HuH-7 (cell line): ENCODE data around the gene USH2A.

ENCODE experiments used
- DNase-seq: peaks from one replicate; pipeline ENCODE4 v3.0.0; 2011; ENCODE audit warnings: low spot score

Gene USH2A

DNA sequence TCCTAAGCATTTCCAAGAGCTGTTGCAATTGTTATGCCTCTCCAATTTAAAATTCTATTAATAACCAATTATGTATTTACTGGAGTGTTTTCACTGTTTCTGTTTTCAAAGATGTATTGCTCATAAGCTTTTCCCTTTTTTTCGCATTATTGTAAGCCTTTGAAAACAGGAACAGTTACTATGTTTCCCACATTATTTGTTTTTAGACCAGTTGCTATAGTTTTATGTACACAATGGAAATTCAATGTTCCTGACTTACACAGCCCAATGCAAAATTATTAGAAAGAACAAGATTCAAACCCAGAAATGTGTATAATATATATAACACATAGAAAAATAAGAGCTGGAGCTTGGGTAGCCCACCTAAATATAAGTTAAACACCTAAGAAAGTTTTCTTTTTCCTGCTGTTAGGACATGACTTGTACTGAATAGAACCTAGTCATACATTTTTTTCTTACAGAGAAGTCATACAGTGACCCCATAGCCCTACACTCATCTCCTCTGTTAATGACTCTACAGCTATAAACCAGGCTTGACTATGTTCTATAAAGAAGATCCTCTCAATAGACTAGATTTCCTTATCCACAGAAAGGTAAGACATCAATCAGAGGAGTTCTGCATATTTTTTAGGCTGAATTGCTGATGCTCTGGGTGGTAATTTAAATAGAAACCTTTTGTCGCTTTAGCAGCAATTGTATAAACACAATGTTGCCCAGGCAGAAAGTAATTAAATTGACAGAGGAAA, 299.6 kb downstream of the USH2A start:
- DNase-seq, result no peak

DNA sequence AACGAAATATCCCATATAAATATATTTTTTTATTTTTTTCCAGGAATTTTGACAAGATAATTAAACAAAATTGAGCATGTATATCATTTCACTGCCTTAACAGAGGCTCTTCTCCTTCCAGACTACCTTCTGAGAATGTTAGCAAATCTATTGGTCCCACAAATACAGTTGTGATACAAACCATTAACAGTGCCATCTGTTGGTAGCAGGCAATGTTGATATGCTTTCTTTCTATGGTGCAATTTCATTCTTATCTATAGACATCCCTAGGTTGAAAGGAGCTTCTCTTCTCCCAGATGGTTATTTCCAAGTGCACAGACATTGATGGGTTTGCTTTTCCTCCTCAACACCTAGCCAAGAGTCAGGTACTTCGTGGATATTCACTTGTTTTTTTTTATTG, 303.6 kb downstream of the USH2A start:
- peak; percentile 23 for DNase-seq

DNA sequence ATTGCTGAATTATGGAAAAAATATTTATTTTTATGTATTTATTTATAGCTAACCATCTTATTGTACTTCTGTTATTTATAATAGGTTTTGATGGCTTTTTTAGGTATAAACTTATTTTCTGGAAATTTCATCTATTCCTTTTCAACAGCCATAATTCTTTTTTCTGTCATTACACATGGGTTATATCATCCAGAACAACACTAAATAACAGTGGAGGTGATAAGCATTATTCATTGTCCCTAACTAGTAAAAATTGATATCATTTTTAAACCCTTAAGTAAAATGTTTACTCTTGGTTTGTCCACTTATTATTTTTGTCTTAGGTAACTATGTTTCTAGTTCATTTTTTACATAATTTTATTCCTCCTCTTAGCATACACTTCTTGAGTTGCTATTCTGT, 309.1 kb downstream of the USH2A start:
- DNase-seq, result no peak

DNA sequence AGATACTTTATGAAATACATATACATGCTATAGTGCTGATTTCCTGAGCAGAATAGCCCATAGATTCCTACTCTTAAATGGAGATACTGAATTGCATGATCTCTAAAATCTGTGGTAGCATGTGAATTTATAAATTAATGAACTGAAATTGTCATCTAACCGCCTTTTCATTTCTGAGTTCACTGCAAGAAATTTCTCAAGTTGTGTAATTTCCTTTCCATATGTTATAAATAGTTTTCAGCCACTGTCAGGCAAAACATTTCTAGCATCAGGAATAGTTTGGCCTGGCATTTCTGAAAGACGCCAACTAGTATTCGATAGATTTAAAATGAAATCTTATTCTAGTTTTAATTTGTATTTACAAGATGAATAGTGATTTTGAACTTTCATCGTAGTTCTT, 310.1 kb downstream of the USH2A start:
- no peak for DNase-seq

DNA sequence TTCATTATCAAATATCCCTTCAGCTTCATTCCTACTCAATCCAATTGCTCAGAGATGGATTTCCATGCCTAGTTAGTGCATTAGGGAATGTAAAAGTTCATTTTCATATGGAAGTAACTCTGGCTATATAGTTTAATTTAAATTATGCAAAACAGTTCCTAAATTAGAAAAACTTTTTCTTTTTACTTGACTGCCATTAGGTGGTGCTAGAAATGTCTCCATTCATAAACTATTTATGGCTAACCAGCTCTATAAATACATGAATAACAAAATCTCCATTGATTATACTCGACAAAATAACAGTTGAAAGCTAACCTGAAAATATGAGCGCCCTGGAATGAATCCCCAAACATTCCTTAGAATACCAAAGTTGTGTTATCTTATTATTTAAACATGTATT, 311.4 kb downstream of the USH2A start:
- DNase-seq, result no peak

GRCh38 chr1:216095400-216095799, 327.8 kb downstream of the USH2A start:
- no peak for DNase-seq

DNA sequence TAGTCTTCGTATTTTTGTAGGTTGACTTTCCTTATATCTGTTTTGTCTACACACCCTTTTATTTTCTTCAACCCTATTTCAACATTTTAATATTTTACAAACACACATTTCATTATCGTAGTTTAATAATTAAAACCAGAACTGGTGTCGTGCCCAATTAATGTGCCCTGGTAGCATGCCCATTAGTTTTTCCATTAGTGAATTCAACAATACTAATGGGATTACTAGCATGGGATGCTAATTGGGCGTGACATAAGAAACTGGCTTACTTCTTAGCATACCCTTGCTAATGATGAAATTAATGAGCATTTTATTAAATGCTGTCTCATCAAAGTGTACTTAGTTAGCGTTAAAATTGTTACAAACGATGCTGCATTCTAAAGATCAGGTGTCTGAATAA, 332.7 kb downstream of the USH2A start:
- no peak for DNase-seq

DNA sequence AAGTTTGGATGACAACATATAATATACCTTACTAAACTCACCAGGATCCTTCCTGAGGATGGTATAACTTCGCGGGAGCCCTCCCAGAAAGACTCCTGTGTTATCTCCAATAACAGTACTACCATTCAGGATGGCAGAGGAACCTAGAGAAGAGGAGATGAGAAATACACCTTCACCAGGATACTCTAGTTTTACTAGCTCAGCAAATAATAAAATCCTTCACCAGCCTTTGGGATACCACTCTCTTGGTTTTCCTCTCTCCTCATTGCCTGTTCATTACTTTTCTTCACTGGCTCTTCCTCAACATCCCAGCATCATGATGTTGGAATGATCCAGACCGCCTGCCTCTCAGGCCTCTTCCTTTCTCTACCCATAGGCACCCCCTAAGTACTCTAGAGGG, 336.6 kb downstream of the USH2A start:
- no peak for DNase-seq

DNA sequence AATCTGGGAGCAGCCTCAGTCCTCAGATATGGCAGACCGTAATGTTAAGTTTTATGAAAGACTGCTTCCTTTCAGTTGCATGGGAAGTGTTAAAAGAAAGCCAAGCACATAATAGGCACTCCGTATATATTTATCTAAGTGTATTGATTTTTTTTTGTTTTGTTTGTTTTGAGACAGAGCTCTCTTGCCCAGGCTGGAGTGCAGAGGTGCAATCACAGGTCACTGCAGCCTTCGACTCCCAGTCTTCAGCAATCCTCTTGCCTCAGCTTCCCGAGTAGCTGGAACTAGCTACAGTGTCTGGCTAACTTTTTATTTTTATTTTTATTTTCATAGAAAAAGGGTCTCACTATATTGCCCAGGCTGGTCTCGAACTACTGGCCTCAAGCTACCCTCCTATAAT, 341.8 kb downstream of the USH2A start:
- no peak for DNase-seq

- peak; percentile 28 for DNase-seq
These were observed 346.5 kb downstream of the USH2A start for GRCh38 chr1:216076751-216077150.

DNA sequence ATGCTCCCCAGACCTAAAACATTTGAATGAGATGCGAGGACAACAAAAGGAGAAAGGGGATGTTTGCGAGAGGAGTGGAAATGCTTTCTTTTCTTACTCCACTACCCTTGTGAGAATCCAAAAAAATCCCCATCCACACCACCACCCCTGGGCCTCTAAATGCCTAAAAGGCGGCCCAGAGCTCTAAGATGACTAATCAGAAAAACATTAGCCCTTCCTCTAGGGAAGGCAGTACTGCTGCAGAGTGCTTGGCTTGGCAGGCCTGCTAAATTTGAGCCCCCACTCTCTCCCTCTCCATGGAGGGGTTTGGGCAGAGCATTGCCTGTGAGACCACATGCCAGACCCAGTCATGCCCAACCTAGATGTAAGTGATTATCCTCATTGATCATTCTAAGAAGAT, 347.9 kb downstream of the USH2A start:
- DNase-seq, result no peak

DNA sequence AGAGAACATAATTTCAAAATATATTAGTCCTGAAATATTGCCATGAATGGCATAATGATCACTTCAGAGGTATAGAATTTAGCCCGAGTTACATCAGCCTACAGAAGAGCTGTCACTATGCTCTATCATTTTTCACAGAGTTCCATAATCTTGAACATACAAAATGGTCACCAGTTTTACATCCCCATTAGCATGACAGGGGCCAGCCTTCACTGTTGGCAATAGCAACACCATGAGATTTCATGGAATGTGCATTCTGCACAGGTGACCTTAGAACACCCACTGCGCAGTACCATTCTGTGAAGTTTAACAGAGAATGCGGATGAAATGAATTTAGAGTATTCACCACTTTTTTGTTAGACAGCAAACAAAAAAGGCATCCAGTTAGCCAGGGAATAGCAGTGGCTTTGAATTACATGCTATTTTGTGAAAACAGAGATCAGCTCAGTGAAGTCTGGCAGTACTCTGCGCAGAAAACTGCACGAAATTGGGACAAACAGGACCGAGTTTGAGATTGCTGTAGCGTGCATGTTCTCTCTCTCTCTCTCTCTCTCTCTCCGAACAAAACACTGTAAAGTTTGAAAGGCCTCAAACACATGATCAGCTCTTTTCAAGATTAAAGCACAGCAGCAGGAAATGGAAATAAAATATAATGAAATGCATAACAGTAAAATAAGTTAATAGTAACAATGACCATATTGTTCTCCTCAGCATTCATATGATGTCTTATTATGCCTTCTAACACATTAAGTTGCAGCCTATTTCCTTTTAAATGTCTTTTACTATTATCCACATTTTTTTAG, 349.3 kb downstream of the USH2A start:
- no peak for DNase-seq

DNA sequence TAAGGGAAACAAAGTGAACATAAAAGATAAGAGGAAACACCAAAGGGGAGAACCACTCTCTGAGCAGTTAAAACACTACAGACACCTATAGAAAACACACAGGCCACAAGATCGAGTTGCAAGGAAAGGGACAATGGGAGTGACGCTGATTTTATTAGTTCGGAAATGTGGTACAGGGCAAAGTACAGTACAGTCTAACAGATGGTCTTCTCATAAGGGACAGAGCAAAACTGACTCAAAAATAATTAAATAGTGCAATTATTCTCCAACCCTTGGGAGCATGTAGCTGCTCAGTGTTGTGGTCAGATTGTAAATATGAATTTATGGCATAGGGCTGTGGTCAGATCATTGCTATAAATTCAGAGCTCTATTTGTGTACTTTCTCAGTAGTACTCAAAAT, 352.0 kb downstream of the USH2A start:
- DNase-seq, result no peak

- DNase-seq, result no peak
These were observed 358.6 kb downstream of the USH2A start for GRCh38 chr1:216064643-216065042.

DNA sequence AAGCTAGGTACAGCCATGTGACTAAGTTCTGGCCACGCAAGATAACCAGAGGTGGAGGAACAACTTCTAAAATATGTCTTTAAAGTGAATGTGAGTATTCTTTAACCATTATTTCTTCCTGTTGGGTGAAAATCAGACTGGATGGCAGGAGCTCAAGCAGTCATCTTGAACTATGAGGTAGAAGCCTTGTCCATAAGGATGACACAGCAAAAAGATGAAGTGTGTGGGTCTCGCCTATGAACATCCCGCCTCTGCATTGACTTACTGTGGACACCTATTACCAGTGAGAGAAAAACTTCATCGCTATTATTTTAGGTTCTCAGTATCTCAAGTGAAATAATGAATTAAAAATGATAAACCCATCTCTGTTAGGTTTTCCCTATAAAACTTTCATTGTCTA, 365.3 kb downstream of the USH2A start:
- no peak for DNase-seq

DNA sequence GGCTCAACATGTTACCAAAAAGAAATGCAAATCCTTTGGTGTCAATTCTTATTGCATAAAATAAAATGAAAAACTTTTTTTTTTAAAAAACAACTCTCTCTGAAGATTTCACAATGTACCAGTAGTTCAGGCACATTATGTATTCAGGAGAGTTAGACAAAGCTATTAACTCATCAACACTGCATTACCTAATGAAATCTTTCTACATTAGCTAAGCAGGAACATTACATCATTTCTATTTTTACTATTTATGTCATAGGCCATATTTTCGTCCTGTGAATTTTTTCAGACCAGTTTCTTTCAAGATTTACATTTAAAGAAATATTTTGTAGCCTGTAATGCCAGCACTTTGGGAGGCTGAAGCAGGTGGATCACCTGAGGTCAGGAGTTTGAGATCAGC, 366.2 kb downstream of the USH2A start:
- DNase-seq, result no peak

DNA sequence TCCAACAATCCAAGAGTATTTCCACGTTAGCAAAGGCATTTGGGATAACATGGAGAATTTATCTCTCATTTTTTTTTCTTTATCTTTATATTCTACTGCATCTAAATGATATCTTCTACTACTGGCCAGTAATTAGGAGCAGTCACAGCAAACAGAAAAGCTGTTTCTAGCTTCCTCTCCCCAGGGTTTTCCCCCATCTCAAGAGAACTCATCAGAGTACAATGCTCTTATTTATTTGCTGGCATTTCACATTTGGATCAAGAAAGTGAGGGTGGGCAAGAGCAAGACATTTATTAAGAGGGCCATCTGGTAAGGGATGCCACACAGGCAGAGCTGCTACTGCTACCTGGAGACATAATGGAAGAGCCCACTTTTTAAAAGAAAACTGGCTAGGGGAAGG, 368.2 kb downstream of the USH2A start:
- no peak for DNase-seq

- DNase-seq, result no peak
These were observed 368.6 kb downstream of the USH2A start for GRCh38 chr1:216054600-216054999.

DNA sequence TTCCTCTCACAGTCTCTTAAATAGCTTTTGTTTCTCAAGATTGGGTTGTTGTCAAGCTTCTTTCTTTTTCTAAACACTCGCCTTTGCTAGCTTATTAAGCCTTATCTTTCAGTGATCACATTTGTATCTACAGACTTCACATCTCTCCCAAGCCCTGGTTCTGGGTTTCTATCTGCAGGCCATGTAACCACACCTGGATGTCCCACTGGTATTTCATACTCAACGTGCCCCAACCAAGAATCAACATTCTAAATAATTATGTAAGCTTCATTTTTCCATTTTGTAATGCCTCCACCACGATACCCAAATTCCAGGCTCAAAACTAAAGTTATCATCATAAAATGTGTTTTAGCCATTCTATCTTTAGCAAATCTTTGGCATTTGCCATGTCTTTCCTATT, 372.2 kb downstream of the USH2A start:
- DNase-seq, result no peak

DNA sequence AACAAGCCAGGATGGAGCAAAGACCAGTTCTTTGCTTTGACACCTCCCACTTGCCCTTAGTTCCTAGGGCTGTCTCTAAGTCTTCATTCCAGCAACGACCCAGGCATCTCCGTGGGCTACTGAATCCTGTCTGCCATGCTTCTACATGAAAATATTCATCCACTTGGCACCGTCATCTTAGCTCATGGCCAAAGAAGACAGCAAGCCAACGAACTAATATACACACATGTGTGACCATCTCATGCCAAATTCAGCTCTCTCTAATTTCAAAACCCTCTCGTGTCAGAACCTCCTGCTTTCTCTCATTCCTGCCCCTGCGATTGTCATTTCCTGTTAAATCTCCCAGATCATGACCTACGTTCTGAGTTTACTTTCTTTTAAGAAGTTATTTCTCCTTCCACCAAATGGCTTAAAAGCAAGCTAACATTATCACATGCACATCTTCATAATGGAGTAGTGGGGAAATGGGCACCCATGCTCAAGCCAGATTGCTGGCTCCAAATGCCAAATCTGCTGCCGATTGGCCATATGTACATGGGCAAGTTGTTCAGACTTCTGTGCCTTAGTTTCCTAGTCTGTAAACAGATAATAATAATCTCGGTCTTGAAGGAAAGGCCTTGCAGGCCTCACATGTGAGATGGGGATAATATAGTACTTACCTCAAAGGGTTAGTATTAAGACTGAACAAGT, 373.4 kb downstream of the USH2A start:
- no peak for DNase-seq

- no peak for DNase-seq
These were observed 375.3 kb downstream of the USH2A start for GRCh38 chr1:216047811-216048572.

DNA sequence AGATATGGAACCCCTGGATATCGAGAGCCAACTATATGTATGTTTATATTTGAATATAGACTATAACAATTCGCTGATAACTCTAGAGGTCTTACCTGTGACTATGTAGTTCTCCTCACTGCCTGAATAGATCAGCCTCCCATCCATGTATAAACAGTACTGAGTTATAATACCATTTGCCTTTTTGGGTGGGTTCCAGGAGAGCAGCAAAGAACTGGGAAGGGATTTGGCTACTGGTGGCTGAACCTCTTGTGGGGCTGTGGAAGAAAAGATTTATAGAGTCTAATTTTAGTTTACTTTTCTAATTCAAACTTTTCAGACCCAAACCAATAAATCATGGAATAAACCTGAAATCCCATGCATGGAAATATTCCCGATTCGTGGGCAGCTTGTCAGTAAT, 376.9 kb downstream of the USH2A start:
- DNase-seq, result no peak
